HG03521 (cell line): Measurements from ENCODE around the gene KIF22.
A peak's percentile ranks its signal among the peaks of the same experiment; 100 is the strongest.
"Not testable (repeated sequence)": the region's sequence is repeated elsewhere in the genome, so short reads cannot be mapped to it uniquely, and the experiment has no call there.

Experiments
- ATAC-seq: cut with Tn5 transposase; IDR thresholded peaks from one replicate; pipeline ENCODE4 v1.9.1; 2021; ENCODE audit warnings: mild to moderate bottlenecking, moderate library complexity; ENCODE audit not compliant: unreplicated experiment

Gene KIF22

DNA sequence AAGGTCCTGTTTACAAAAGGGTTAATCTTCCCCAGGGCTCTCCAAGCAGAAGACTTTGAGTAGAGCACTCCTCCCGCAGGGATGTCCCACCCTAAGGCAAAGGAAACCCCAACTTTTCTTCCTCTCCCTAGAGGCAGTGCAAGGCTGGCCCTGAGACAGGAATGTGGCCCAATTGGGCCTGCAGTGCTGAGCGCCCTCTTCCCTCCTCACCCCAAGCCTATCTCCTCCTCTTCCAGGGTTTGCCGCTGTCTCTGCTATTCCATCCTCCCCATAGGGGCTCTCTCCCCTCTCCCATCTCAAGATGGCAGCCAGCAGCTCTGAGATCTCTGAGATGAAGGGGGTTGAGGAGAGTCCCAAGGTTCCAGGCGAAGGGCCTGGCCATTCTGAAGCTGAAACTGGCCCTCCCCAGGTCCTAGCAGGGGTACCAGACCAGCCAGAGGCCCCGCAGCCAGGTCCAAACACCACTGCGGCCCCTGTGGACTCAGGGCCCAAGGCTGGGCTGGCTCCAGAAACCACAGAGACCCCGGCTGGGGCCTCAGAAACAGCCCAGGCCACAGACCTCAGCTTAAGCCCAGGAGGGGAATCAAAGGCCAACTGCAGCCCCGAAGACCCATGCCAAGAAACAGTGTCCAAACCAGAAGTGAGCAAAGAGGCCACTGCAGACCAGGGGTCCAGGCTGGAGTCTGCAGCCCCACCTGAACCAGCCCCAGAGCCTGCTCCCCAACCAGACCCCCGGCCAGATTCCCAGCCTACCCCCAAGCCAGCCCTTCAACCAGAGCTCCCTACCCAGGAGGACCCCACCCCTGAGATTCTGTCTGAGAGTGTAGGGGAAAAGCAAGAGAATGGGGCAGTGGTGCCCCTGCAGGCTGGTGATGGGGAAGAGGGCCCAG is 22.4 kb downstream of the KIF22 start:
- no peak for ATAC-seq

DNA sequence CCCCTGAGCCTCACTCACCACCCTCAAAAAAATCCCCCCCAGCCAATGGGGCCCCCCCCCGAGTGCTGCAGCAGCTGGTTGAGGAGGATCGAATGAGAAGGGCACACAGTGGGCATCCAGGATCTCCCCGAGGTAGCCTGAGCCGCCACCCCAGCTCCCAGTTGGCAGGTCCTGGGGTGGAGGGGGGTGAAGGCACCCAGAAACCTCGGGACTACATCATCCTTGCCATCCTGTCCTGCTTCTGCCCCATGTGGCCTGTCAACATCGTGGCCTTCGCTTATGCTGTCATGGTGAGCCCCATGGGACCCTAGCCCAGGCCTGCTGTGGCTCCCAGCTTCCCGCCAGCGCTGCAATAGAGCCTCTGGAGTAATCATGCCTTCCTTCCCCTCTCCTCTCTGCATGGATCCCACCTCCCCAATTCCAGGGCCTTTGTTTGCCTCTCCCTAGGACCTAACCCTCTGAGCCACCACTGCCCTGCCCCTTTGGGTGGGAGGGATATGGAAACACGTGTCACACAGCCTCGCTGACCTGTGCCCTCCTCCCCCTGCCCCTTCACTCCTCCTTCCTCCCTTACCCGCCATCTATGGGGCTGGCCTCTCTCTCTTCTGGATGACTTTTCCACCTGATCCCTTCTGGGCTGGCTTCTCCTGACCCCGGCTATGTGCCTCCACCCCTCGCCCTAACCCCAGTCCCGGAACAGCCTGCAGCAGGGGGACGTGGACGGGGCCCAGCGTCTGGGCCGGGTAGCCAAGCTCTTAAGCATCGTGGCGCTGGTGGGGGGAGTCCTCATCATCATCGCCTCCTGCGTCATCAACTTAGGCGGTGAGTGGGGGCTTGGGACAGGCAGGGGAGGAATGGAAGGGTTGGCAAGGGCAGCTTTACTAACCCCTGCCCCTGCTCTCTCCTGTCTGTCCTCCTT is 23.4 kb downstream of the KIF22 start:
- ATAC-seq: no peak

DNA sequence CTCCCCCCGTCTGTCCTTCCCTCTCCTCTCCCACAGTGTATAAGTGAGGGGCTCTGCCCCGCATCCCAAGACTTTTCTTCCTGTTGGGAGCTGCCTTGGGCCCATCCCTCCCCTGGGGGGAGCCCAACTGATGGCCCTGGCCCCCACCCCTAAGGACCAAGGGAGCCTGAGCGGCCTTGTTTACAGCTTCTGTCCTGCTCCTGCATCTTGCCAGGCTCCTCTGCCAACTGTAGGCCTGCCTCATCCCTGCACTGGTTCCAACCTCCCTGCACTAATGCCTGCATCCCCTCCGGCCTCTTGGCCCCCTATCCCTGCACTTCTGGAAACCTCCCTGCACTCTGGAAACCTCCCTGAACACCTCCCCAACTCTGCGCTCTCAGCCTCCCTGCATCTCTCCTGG is 24.0 kb downstream of the KIF22 start:
- no peak for ATAC-seq

DNA sequence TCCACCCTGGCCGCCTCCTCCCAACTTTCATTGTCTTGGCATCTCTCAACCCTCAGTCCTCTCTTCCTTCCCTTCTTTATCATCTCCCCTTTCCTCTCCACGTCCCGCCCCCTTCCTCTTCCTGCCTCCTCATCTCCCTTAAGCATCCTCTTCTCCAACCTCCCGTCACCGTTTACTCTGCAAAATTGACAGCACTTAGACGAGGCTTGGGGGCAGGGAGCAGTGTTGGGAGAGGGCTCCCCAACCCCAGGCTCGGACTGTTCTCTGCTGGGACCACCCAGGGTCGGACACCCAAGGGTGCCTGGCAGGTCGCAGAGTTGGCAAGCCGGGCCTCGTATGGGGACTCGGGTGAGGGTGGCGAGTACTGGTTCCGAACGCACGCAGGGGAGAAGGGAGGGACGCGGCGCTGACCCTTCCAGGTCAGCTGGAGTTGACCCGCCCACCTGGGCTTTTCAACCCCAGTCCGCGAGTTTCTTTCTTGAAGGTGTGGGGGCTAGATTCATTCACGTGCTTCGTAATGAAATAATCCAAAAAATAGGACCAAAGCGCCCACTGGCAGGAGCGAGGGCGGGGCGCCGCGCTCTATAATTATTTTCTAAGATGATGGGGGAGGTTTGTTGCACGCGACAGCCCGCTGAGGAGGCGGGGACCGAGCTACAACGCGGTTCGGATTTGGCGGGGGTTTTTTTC is 24.6 kb downstream of the KIF22 start:
- ATAC-seq: no peak

DNA sequence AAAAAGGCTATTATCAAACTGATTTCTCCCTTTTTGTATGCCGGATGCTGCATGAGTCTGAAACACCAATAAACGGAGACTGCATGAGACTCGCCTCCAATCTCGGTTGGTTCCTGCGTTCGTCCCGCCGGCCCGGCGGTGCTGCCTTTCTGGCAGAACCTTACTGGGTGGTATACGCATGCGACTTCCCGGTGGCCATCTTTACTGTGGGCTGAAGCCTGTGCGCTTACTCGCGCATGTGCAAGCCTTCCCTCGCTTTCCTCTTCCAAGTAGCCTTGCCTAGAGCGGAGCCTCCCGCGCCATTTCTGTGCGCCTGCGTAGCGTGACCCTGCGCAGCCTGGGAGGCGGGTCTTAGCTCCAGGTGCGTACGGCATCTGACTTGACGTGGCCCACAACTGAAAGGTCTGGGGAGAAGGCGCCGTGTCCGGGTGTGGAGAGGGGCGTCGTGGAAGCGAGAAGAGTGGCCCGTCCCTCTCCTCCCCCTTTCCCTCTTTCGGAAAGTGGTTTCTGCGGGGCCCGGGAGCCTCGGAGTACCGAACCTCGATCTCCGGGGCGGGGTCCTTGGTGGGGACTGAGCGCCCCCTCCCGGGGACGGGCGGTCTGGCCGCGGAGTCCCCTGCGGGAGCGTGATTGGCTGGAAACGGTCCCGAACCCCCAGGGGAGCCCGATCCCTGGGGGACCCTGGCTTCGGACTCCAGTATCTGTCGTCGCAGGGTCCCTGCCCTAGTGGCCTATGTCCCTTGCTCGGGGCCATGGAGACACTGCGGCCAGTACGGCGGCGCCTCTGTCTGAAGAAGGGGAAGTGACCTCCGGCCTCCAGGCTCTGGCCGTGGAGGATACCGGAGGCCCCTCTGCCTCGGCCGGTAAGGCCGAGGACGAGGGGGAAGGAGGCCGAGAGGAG is 25.5 kb downstream of the KIF22 start, which contains the start of gene PAGR1:
PAGR1 (plus strand) TSS at position 360 of the 901 bp plus-strand sequence; CDS start at position 734, 374 bp downstream.
- peak; percentile 55 for ATAC-seq

DNA sequence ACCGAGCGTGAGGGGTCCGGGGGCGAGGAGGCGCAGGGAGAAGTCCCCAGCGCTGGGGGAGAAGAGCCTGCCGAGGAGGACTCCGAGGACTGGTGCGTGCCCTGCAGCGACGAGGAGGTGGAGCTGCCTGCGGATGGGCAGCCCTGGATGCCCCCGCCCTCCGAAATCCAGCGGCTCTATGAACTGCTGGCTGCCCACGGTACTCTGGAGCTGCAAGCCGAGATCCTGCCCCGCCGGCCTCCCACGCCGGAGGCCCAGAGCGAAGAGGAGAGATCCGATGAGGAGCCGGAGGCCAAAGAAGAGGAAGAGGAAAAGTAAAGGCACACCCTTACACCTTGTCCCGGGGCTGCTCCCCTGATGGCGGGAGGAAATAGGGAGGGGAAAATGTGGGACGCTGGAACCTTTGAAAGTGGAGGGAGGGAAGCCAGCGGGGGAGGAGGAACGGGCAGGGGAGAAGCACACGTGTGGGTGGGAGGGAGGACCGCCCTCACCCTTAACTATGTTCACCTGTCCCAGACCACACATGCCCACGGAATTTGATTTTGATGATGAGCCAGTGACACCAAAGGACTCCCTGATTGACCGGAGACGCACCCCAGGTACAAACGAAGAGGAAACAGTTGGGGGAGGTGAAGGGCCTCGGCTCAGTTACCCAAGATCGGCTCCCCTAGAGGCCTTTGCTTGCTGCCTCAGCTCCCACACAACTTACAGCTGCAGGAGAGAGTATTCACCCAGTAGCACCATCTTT is 26.3 kb downstream of the KIF22 start:
- peak; percentile 12 for ATAC-seq

DNA sequence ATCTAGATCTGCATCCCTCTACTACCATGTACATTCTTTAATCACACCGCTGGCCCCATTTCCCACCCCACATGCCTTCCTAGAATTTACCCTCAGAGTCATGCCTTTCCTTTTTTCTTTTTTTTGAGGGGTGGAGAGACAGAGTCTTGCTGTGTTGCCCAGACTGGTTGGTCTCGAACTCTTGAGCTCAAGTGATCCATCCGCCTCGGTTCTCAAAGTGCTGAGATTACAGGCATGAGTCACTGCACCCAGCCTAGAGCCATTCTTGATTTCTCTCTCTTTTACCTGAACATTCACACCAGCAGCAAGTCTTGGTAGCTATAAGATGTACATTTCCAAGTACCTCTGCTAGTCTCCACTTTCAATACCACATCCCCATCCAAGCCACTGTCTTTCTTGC is 27.5 kb downstream of the KIF22 start:
- no peak for ATAC-seq

DNA sequence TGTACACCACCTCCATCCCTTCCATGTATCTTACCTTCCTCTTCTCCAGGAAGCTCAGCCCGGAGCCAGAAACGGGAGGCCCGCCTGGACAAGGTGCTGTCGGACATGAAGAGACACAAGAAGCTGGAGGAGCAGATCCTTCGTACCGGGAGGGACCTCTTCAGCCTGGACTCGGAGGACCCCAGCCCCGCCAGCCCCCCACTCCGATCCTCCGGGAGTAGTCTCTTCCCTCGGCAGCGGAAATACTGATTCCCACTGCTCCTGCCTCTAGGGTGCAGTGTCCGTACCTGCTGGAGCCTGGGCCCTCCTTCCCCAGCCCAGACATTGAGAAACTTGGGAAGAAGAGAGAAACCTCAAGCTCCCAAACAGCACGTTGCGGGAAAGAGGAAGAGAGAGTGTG is 29.0 kb downstream of the KIF22 start:
- no peak for ATAC-seq

DNA sequence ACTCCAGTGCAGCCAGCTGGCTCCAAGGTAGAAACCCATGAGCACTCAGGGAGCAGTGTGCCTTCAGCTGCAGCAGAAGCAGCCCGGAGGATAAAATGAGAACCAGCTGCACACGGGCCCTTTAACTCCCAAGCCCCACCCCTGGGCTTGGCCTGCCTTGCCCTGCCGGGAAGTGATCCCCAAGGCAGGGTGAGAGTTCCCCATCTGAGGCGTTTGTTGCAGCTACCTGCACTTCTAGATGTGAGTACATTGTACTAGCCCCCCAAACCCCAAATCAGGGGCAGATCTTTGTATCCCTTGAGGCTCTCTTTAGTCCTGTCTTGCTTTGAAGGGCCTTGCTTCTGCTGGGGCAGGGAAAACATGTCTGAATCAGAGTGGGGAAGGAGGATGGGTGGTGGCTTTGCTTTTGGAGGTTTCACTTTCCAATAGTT is 29.7 kb downstream of the KIF22 start, which contains the start of gene MVP:
MVP (plus strand) TSS at position 192 of the 431 bp plus-strand sequence. CDS start 10,088 bp downstream, outside the sequence.
- no peak for ATAC-seq

DNA sequence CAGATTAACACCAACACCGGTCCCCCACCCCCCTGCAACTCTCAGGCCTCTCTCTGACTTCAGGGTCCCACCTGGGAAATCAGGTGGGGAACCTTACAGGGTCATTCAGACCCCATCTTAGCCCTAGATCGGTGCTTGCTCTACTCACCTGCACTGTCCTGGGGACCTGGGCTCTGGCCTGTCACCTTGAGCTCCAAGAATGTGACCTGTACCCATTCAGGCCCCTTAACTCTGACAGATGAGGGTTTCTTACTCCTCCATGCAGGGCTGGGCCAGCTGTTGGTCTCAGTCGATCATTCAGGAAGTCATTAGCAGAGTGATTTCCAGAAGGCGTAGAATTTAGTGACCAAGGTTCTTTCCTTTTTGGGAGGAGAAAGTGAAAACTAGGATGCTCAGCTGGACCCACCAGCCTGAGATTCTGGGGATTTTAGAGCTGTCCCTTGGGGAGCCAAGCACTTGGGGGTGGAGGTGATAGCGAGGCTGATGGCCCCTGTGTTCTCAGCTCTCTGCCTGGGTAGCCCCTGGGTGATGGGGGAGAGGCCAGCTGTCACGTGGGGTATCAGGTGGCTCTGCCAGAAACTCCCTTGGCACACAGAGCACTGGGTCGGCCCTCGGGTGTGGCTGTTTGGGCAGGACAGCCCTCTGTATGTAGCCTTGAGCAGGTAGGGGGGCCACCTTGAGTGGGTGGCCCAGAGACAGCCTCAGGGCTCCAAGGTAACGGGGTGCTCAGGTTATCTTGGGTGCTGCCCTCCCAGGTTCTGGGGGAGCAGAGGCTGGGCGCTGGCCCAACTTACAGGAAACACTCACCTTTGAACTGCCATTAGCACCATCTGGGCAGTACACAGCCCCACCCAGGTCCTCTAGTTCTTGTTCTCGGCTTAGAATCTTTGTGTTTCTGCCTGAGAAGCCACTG is 30.4 kb downstream of the KIF22 start:
- no peak for ATAC-seq

DNA sequence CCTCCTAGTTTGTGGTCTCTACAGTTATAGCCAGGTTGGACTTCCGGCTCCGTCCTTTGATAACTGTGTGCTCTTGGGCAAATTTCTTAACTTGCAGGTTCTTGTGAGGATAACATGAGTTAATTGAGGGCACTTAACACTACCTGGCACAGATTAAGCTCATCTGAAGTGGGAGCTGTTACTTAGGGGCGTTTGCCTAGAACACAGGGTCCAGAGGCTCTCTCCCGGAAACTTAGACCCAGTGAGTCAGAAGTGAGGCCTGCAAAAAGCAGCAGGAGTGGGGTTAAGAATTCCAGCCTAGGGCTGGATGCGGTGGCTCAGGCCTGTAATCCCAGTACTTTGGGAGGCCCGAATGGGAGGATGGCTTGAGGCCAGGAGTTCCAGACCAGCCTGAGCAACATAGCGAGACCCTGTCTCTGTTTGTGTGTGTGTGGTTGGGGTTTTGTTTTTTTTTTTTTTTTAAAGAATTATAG is 31.1 kb downstream of the KIF22 start:
- no peak for ATAC-seq

DNA sequence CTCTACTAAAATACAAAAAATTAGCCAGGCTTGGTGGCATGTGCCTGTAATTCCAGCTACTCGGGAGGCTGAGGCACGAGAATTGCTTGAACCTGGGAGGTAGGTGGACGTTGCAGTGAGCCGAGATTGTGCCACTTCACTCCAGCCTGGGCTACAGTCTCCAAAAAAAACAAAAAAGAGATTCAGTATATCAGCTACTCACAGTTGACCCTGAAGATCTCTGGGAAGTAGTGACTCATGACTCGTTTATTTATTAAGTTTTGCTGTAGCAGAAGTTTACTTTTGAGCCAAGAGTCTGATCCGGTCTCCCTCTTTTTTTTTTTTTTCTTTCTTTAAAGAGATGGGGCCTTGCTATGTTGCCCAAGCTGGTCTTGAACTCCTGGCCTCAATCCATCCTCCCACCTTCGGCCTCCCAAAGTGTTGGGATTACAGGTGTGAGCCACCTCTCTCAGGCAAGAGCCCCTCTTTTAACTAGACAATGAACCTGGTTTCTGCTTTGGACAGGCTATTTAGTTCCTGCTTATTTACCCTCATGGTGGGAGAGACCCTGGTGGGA is 34.1 kb downstream of the KIF22 start:
- ATAC-seq: no peak

DNA sequence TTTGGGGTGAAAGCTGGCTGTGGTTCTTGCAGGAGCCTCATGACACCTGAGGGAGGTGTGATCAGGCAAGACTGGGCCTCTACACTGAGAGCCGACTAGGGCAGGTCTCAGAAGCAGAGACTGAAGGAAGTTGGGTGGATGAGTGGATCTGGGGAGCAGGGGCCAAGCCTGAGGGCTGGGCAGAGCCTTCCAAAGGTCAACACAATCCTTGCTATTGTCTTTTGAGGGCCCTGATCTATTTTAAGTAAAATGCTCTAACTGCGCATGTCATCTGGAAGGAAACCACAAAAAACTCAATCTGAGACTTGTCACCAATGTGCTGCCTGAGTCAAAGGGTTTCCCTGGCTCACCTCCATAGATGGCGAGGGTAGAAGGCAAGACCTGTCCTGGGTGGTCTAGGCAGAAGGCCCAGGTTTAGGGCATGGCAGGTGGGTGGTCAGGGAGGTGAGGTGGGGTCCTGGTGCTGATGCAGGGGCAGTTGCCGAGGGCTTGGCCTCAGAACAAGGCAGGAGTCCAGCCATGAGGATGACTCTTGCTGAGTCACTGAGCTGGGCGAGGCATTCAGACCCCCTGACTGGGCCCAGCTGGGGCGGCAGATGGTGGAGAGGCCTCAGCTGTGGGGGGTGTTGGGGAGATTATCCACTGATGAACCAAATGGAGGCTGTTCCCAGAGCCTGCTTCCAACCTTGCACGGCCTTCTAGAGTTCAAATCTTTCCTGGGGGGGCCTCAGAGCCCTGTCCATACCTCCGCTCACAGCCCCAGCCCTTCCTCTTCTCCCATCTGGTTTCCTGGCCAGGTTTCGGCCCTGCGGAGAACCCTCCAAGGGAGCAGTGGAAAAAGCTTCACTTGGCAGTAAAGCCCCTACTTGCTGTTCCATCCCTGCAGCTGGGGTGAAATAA is 34.8 kb downstream of the KIF22 start:
- no peak for ATAC-seq

DNA sequence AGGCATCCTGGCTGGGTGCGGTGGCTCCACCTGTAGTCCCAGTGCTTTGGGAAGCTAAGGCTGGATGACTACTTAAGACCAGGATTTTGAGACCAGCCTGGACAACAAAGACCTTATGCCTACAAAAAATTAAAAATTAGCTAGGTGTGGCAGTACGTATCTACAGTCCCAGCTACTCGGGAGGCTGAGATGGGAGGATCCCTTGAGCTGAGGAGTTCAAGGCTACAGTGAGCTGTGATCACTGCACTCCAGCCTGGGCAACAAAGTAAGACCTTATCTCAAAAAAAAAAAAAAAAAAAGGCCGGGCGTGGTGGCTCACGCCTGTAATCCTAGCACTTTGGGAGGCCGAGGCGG is 35.8 kb downstream of the KIF22 start:
- ATAC-seq: no peak

DNA sequence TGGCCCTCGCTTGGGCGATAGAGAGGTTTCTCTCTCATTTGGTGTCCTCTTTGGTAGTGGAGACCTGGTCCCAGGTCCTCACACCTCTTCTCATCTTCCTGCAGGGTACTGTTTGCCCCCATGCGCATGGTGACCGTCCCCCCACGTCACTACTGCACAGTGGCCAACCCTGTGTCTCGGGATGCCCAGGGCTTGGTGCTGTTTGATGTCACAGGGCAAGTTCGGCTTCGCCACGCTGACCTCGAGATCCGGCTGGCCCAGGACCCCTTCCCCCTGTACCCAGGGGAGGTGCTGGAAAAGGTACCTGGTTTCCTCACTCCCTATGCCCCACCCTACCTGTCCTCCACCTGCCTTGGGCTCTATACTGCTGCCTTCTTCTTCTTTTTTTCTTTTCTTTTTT is 40.2 kb downstream of the KIF22 start:
- ATAC-seq: no peak

DNA sequence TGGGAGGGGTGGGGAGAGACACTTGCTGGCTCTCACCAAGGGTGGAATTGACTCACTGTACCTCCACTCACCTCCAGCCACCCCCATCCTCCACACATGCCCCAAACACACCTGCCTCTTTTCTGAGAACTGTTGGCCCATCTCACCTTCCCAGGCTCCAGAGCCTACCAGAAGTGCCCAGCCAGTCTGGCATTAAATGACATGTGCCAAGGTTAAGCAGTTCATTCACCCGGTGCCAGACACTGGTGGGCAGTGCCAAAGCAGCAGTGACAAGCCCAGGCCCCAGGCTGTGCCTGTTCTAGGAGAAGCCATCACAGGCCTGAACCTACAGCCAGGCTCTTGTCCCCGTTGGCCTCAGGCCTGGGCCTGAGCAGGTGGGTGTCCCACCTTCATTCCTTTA is 40.9 kb downstream of the KIF22 start:
- no peak for ATAC-seq

DNA sequence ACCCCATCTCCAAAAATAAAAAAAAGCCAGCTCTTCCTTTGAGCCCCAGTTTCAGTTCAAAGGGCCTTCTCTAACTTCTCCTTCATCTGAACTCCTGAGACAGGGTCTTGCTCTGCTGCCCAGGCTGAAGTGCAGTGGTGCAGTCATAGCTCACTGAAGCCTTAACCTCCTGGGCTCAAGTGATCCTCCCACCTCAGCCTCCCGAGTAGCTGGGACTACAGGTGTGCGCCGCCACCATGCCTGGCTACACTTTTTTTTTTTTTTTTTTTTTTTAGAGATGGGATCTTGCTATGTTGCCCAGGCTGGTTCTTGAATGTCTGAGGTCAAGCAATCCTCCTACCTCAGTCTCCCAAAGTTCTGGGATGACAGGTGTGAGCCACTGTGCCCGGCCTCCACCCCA is 42.7 kb downstream of the KIF22 start:
- not testable (repeated sequence) for ATAC-seq
